Fibroblast of mammary gland (primary cell): ENCODE results near the gene YAE1.

ENCODE experiments used
- DNase-seq: peaks from one replicate; pipeline ENCODE4 v3.0.0-alpha.2; 2010; ENCODE audit warnings: low read depth
- H3K4me3 ChIP-seq: 2 replicates; pipeline ENCODE4 v1.5.1; 2011; ENCODE audit warnings: low read depth, mild to moderate bottlenecking, low read length, moderate library complexity; ENCODE audit not compliant: control insufficient read depth
- CTCF ChIP-seq: conservative IDR thresholded peaks from 2 replicates; pipeline ENCODE4 v1.5.1; 2011; ENCODE audit warnings: low read depth, low read length, inconsistent platforms; ENCODE audit not compliant: control insufficient read depth, insufficient read depth

Gene YAE1

DNA sequence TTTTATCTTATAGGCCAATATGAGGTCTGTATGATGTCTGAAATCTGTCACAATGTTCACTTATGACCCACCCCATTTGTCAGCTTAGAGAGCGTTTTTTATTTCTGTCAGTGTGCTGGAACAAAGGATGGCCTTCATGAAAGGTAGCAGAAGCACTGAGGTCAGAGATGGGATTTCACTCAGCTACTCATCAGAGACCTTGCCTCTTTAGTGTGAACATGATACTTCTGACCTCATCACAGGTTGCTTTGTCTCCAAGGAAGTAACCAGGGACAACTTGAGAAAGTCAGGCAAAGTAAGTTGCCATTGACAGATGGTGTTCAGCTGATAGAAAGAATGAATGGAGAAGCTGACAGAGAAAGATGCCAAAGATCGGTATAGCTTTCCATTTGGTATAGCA, 16.3 kb downstream of the YAE1 start:
- no peak for TF ChIP-seq CTCF
- H3K4me3 ChIP-seq, result no peak overlapping the region
- no peak for DNase-seq

- DNase-seq, result no peak
- no peak for TF ChIP-seq CTCF
- no peak overlapping the region for H3K4me3 ChIP-seq
Measured at GRCh38 chr7:39583539-39583938, 17.3 kb downstream of the YAE1 start.

DNA sequence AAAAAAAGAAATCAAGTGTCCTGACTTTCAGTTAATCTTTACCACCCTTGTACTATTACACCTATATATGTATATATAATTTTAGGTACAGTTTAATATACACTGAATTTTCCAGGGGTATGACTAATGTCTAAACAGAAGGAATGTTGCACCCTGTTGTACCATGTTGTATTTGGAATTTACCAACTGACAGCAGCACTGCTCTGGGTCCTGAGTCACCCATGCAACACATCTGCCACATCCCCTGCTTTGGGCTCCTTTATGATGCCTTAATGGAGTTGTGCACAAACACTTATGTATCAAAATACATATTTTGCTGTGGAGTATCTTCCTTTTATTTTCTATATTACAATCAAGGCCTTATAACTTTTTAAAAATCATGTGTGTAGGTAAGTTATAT, 21.2 kb downstream of the YAE1 start:
- DNase-seq, result peak; percentile 46
- H3K4me3 ChIP-seq, result no peak overlapping the region
- TF ChIP-seq CTCF, result no peak

GRCh38 chr7:39588416-39588815, 22.2 kb downstream of the YAE1 start:
- DNase-seq, result no peak

GRCh38 chr7:39589323-39590111, 23.3 kb downstream of the YAE1 start:
- no peak for TF ChIP-seq CTCF
- H3K4me3 ChIP-seq, result no peak overlapping the region
- peak; percentile 84 for DNase-seq

More at GRCh38 chr7:39588416-39588815, 22.2 kb downstream of the YAE1 start:
- H3K4me3 ChIP-seq, result no peak overlapping the region
- TF ChIP-seq CTCF, result no peak

DNA sequence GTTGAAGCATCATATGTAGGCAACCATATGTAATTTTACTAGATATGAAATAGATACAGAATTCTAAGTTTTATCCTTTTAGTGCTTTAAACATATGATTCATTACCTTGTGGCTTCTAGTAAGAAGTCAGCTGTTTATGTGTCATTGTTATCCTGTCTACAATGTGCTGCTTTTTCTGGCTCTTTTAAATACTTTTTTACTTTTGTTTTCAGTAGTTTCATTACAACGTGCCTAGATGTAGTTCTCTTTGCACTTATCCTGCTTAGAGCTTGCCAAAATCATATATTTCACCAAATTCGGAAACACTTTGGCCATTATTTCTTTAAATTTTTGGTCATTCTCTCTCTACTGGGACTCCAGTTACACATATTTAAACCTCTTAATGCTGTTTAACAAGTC, 26.4 kb downstream of the YAE1 start:
- no peak for TF ChIP-seq CTCF
- H3K4me3 ChIP-seq, result no peak overlapping the region
- DNase-seq, result peak; percentile 86
